Activated CD4-positive, alpha-beta T cell treated with anti-CD3 and anti-CD28 coated beads, Interleukin-2, amount 50 U/mL, for 24 hours (primary cell): ENCODE data around the gene IQSEC3.

Experiments used
- DNase-seq, 2 donors: peaks; one replicate each; pipeline ENCODE4 v3.0.0-alpha.2; 2020; ENCODE audit warnings: low read depth in 1 of 2, low spot score in 1 of 2

IQSEC3 gene

DNA sequence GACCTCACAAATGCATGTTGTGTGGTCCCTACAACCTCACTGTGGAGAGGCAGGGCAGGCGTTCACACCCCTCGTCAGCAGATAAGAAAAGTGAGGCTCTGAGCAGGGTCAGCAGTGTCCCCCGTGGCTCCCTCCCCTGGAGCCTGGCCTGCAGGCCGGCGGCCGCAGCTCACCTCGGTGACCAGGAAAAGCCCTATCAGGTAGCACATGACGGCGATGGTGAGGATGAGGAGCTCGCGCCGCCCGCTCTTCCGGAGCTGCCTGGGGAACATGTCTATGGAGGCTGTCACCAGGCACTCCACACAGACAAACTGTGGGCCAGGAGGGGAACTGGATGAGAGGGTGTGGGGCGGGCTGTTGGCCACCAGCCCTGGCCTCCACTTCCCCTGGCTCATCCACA lies 129.4 kb downstream of the IQSEC3 start:
- no peak for DNase-seq

DNA sequence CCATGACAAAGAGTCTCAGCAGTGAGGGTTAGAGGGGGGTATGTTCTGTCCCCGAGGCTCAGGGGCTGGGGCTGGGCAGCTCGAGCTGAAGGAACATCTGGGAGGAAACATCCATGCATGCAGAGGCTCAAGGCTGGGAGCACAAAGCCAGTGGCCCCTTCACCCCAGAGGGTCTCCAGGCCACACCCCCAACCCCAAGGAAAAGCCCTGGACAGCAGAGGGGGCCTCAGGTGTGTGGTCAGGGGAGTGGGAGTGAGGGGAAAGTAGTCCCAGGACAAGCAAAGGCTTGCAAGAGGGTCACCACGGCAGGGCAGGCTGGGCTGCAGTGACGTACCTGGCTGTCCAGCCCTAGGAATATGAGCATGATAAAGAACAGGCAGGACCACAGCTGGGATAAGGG lies 129.9 kb downstream of the IQSEC3 start:
- no peak for DNase-seq

DNA sequence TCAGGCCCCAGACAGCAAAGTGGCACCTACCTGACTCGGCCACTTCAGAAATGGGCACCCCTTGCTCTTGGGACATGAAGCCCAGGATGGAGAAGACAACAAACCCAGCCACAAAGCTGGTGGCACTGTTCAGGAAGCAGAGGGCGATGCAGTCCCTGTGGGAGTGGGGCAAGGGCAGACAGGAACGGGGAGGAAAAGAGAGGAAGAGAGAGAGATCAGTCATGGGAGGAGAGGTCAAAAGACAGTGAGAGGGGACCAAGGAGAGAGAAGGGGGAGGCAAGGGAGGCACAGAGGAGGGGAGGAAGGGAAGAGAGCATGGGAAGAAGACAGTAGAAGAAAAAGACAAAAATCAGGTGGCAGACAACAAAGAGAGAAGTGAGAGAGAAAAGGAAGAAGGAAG lies 130.8 kb downstream of the IQSEC3 start:
- DNase-seq, result no peak

DNA sequence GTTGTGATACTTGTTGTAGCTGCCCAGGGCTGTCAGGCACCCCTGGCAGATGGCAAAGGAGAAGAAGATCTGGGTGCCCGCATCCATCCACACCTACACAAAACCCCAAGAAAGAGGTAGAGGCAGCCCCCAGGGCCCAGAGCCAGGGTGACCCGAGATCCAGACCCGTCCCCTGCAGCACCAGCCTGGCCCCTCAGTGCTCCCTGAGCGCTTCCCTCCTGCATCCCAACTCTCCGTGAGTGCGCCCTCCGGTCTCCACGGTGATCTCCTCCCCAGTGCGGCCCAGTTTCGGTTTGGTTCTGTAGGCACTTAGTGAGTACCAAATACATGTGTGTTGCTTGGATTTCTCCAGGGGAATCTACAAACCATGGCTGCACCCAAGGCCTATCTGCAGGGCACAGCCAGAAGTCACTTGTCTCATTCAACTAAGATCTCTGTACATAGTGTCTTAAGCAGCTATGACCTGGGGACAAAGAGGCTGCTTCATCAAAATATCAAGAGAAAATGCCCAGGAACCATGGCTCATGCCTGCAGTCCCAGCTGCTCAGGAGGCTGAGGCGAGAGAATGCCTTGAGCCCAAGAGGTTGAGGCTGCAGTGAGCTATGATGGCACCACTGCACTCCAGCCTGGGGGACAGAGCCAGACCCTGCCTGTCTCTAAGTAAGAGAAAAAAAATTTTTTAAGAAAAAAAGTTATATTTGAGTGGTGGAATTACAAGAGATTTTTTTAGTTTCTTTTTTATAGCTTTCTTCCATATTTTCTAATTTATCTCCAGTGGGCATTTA lies 131.5 kb downstream of the IQSEC3 start:
- no peak for DNase-seq

DNA sequence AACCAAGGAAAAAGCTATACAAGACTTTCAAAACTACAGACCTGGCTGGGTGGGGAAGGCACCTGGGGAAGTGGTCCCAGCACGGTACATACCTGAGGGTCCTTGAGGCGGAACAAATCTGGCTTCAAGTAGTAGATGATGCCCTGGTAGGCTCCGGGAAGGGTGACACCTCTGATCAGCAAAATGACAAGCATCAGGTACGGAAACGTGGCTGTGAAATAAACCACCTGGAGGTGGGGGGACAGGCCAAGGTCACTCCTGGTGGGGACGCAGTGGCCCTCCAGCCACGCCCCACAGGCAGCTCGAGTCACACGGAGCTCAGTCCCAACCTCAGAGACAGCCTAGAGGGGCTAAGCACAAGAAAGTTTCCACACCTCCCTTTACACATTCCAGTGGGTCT lies 132.1 kb downstream of the IQSEC3 start:
- DNase-seq, result no peak

DNA sequence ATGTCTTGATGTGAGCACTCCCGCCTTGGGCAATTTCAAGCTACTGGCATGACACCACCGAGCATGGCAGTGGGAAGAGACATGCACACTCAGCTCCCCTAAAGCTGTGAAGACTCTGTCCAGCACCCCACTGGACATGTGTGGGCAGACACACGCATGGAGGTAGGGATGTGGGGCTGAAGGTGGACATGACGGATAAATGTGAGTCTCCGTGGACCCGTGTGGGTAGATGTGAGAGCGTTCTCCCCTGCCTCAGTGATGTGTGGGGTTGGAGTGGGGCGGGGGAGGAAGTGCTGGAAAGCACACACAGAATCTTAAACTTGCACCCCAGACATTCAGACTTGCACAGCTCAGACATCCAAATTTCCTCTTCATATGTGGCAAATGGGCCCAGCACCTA lies 134.8 kb downstream of the IQSEC3 start:
- no peak for DNase-seq

DNA sequence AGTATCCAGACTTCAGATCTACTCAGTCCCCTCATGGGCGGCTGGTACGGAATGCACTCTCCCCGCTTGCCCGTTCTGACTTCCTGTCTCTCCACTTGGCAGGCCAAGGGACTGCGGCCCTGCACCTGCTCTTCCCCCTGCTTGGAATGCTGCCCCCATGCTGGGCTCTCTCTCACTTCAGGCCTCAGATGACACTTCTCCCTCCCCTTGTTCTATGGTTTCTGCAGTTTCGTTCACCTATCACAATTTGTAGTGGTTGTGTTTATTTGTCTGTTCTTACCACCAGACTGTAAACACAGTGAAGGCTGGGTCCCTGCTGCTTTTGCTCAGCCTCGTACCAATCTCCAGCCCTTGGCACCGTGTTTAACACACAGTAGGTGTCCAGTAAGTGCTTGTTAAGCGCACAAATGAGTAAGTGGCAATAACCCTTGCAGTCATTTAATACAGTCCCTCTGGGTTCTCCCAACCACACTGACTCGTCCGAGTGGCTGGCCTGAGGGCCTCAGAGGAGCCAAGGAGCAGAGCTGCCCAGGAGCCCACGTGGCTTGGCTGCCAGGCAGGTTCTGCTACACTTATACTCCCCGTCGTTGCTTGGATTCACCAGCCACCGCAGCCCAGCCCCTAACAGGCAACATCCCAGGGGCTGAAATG lies 135.6 kb downstream of the IQSEC3 start:
- no peak for DNase-seq

DNA sequence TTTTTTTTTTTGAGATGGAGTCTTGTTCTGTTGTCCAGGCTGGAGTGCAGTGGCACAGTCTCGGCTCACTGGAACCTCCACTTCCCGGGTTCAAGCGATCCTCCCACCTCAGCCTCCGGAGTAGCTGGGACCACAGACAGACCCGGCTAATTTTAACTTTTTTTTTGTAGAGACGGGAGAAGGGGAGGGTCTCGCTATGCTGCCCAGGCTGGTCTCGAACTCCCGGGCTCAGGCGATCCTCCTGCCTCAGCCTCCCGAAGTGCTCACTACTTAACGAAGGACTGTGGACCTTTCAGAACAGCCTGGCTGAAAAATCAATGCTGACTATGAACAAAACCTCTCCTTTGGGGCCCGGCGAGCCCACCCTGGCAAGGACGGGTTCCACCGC lies 136.5 kb downstream of the IQSEC3 start:
- DNase-seq, result no peak

DNA sequence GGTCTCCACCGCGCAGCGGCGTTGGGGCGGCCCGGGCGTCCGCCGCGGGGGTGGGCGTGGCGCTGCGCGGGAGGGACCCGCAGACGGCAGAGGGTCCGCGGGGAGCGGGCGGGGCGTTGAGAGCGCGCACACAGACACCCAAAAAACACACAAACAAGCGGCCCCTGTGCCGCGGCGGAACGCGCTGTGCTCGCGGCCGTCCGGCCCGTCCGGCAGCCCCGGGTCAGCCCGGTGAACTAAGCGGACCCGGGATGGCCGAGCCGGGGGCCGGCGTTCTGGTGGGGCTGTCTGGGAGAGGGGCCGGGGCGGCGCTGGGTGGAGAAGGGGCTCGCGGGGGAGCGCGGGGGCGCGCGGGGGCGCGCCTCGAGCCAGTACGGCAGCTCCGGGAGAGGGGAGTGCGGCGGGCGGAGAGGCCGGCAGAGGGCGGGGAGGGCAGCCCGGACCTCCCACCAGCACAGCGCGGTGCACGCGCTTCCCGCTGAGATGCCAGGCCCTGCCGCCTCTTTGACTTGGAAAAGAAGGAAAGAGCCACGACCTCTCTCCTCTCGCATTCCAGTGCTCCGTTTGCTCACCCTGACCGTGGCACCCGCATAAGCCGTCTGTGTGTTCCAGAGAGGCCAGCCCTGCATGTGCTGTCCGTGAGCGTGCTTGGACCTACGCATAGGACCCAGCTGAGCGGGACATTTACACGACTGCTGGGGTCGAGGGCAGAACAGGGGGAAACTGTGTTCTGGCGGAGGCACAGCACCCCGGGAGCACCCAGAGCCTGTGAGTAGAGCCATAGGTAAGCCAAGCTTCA lies 137.1 kb downstream of the IQSEC3 start:
- no peak for DNase-seq

DNA sequence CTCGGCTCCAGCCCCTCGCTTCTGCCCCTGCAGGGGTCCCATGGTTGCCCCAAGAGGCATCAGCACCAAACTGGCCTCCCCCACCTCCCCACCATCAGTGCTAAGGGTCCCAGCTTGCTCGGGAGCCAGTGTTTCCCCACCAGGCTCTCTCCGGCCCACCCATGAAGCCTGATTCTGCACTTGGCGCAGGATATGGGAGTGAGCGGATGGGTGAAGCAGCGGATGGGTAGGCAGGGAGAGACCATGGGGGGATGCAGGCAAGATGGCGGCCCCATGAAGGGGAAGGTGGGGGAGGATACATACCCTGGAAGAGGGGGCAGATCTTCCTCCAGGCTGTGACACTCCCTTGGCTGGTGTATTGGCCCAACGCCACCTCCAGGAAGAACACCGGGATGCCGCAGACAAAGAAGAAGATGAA lies 137.7 kb downstream of the IQSEC3 start:
- DNase-seq, result no peak

DNA sequence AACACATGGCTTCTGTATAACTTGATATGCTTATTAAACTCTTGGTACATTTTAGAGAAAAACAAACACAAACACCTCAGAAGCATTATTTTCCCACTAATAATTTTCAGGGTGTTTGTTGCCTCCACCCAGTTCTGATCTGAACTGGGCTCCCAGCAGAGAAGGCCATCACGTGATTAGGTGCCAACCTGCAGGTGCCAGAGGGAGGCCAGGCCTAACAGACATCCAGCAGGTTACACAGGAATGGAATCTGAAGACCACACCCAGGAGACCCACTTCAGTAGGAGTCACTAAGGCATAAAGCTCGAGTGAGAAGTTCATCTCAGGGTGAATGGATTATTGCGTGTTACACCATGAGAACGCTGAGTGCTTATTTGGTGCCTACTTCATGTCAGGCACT lies 138.5 kb downstream of the IQSEC3 start:
- no peak for DNase-seq

DNA sequence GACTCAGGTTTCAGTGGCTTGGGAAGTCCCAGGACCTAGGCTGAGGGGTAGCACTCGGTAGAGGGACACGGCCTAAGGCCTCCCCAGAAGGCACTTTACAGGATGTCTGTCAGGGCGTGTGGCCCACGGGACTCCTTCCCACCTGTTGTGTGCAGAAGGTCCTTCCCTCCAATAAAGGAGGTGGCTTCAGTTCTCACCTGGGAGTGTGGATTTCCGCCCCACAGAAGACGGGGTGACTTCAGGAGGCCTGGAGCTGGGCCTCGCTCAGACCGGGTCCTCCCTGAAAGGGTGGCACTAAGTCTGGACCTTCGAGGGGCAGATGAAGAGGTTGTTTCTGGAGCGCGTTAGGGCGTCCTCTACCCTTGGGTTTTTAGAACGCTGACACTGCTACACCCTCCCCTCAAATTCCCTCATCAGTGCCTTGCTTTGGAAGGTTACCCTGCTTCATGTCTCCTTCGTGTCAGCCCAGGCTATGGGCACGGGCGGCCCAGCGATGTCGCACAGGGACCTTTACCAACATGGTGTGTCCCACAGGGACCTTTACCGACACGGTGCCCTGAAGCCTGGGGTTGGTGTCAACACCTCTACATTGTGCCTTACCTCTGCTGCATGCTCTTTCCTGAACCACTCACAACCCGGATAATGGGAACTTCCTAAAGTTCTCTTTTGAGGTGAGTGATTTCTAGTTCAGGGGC lies 140.3 kb downstream of the IQSEC3 start:
- DNase-seq, result no peak

DNA sequence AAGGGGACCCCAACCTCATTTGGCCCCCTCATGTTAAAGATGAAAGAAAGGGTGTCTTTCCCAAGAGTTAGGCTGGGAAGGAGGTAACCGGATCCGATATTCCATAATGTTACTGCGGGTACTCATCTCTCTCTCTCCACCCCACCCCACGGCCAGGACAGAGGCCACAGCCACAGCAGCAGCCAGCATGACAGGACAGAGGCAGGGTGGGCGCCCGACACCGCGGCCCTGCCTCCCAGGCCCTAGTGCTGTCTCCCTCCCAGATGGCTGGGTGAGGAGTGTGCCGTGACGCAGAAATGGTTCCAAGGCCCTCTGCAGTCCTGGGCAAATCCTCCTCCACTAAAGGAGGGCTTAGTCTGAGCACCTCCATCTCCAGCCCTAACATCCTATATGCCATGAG lies 141.2 kb downstream of the IQSEC3 start:
- DNase-seq, result no peak

DNA sequence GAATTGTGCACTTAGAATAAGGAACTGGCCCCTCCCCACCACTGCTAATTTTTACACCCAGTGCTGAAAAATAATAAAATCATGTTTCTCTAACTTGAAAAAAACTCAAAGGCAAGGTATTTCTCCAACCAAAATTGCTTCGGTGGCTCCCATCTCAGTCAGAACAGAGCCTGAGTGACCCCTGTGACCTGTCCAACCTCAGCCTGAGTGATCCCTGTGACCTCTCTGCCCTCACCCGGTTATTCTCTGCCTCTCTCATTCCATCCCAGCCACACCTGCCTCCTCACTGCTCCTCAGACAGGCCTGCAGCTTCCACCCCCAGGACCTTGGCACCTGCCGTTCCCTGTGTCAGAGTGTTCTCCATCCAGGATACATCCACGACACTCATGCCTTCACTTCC lies 142.2 kb downstream of the IQSEC3 start:
- DNase-seq, result no peak

DNA sequence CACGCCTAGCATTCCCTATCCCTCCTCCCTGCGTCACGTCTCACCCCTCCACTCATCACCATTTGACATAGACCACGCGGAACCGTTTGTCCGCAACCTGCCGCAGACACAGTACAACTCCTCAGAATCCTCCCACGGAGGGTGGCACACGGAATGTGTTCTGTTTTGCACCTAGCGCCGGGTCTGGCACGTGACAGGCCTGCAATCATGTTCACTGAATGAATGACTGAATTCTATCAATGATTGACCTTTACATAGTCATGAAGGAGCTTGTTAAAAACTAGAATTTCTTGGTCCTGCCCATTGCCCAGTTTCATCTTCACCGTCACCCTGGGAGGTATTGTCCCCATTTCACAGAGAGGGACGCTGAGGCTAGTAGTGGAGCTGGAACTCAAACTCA lies 142.7 kb downstream of the IQSEC3 start:
- no peak for DNase-seq

DNA sequence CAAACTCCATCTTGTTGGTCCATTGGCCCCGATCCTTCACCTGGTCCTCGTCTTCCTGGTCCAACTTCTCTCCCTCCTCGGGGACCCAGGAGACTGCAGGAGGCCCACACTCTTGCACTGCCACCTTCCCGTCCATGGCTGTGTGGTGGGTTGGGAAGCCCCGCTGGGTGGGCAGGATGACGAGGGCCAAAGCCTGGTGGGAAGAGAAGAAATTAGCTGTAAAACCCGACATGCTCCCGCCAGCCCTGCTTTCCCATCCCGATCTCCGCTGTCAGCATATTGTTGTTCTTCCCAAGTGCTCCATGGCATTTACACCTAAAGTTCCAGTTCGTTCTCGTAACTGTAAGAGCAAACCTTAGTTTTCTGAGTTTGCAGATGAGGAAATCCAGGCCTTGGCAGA lies 143.3 kb downstream of the IQSEC3 start:
- no peak for DNase-seq

DNA sequence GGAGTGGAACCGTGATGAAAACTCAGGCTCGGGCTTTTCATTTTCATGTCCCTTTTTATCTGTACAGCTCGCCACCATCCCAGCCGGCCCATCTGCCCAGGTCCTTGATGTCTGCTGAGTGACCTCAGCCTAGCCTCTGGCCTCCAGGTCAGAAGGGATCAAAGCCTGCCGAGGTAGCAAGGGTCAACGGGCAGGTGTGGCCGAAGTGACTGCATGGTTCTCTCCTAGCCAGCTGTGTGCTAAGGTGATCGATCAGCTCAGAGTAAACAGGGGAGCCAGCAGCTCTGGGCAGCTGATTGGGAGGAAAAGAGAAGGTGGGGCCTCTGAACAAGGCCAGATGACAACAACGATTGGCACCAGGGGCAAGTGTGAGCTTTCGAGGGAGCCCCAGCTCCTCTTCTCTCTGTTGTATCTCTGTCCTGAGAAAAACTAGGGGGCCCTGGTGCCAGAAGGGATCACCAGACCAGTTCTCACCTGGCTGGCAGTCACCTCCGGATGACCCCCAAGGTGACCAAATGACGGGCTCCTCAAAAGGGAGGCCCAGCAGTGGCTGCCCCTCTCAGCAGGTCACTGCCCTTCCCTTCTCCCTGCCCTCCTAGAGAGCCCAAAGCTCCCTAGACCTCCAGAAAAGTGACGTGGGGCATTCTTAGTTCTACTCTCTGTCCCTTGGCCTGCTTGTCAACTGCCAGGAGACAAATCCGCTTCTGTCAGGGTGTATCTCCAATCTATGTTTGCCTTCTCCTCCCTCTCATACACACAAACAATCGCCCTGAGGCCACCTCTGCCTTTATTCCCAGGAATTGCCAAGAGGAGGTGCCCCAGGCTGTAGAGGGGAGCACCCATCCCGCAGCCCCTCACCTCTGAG lies 143.9 kb downstream of the IQSEC3 start:
- DNase-seq, result no peak

DNA sequence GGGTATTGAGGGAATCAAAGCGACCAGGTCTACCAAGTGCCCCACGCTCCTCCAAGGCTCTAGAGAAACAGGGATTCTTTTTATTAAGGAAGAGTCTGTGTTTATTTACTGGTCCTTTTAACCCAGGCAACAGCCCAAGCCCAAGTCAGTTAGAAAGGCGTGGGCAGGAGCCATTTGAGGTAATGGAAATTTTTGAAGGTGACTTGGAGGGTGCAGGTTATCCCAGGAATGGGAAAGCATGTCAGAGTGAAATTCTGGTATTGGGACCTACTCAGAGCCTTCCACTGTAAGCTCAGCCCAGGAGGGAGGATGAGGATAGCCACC lies 144.5 kb downstream of the IQSEC3 start:
- DNase-seq, result no peak

DNA sequence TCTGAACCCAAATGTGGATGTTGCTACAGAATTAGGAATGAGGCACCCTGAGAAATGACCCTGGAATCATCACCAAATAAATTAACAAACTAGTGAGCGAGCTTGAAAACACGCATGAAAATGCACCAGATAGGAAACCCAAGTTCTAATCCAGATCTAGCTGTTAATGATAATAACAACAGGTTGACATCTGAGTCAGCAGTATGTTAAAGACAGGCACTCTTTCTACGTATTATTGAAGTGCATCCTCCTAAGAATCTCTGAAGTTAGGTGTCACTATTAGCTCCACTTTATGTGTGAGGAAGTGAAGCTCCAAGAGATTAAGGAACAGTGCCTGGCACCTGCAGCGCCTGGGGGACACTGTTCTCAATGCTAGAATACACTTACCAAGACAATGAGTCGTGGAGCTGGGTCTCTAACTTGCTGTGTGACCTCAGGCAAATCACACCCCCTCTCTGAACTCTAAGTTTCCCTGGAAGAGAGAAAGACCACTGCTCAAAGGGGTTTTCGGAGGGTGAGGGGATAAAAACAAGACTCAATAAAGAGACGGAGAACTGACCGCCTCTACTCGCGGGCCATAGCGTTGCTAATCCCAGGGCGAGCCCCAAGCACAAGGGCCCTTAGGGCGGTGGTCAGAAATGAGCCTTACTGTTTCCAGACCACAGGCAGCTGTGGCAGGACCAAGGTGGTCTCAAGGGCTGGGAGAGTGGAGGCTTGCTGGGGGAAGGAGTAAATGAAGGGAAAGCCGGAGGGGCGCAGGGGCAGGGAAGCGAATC lies 145.3 kb downstream of the IQSEC3 start:
- no peak for DNase-seq

DNA sequence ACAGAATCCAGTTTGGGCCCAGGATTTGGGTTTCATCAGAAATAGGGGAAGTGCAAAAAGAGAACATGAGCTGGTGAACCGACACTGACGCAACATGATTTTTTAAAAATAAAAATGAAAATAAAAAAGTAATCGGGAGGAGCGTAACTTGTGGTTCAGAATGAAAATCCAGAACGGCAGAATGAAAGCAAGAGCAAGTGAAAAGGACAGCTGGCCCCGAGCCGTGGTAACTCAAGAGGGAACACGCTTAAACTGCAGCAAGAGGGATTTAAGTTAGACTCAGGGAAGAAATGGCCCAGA lies 145.8 kb downstream of the IQSEC3 start:
- DNase-seq, result no peak
